Stimulated activated CD8-positive, alpha-beta memory T cell treated with anti-CD3 and anti-CD28 coated beads, Interleukin-2, amount 100 ng/mL, for 1 hour (primary cell): ENCODE data around the gene NMRK2.
"Not testable (repeated sequence)": the region's sequence is repeated elsewhere in the genome, so short reads cannot be mapped to it uniquely, and the experiment has no call there.

Source experiments
- DNase-seq, 2 donors: peaks; one replicate each; pipeline ENCODE4 v3.0.0-alpha.2; 2020; ENCODE audit warnings: low read depth in 2 of 2

Gene NMRK2

DNA sequence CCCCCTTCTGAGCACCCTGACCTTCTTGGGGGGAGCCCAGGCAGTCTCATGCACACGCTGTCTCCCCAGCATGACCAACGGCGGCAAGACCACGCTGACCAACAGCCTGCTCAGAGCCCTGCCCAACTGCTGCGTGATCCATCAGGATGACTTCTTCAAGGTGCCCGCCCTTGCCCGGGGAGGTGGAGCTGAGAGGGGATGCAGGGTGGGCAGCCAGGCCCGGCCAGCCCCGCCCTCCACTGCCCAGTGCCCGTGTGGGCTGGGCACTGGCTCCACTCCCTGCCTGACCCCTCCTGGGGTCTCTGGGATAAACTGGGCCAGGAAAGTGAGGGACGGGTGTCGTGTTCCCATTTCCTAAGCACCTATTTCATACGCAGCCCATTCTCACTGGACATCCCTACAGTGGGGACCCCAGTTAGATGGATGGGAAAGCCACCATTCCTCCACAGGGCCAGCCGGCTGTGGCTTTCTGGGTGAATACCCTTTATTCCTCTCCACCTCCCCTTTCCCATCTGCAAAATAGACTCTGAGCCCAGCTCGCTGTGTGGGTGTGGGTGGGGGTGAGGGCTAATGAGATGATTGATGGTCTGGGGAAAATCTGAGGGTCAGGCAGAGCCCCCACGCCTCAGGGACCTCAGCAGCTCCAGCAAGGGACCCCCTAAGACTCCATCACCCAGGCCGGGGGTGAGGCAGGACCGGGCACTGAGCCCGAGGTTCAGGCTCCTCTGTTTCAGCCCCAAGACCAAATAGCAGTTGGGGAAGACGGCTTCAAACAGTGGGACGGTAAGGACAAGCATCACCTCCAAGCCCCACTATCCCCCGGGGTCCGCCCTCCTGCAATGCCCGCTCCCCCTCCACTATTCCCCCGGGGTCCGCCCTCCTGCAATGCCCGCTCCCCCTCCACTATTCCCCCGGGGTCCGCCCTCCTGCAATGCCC is 3.9 kb downstream of the NMRK2 start:
- no peak for DNase-seq

DNA sequence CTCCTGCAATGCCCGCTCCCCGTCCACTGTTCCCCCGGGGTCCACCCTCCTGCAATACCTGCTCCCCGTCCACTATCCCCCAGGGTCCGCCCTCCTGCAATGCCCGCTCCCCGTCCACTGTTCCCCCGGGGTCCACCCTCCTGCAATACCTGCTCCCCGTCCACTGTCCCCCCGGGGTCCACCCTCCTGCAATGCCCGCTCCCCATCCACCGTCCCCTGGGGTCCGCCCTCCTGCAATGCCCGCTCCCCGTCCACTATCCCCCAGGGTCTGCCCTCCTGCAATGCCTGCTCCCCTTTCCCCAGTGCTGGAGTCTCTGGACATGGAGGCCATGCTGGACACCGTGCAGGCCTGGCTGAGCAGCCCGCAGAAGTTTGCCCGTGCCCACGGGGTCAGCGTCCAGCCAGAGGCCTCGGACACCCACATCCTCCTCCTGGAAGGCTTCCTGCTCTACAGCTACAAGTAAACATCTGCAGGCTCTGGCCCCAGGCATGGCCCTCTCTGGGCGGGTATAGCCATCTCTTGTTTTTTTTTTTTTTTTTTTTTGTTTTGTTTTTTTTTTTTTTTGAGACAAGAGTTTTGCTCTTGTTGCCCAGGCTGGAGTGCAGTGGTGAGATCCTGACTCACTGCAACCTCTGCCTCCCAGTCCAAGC is 5.6 kb downstream of the NMRK2 start:
- not testable (repeated sequence) for DNase-seq

DNA sequence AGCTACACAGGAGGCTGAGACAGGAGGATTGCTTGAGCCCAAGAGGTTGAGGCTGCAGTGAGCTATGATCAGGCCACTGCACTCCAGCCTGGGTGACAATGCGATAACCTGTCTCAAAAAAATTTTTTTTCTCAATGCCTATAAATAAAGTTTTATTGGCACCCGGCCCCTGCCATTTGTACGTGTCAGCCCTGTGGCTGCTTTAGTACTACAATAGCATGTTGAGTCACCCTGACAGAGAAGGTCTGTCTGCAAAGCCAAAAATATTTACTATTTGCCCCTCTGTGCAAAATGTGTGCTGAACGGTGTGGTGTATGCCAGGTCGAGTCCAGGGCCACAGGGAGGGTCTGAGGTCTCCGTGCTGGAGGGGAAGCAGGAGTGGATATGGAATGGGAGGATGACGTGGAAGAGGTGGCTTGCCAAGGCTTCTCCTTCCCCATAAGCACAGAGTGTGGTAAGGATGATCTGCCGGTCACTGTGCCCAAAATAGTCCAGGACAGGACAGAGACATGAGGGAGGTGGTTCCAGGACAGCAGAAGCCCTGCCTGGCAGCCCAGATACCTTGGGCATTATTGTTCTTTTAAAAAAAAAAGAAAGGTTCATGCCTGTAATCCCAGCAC is 10.0 kb downstream of the NMRK2 start:
- no peak for DNase-seq

DNA sequence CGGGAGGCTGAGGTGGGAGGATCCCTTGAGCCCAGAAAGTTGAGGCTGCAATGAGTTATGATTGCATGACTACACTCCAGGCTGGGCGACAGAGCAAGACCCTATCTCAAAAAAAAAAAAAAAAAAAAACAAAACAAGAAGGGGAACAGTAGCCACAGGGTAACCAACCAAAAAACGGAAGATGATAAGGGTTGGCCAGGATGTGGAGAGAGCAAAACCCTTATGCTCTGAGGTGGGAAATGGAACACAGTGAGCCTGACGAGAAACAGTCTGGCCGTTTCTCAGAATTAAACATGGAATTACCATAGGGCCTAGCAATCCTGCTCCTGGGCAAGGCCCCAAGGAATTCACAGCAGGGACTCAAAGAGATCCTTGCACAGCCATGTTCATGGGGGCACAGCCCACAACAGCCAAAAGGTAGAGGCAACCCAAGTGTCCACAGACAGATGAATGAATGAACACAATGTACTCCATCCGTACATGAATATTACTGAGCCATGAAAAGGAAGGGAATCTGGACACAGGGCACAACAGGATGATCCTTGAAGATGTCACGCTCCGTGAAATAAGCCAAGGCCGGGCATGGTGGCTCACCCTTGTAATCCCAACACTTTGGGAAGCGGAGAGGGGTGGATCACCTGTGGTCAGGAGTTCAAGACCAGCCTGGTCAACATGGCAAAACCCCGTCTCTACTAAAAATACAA is 11.3 kb downstream of the NMRK2 start:
- no peak for DNase-seq

DNA sequence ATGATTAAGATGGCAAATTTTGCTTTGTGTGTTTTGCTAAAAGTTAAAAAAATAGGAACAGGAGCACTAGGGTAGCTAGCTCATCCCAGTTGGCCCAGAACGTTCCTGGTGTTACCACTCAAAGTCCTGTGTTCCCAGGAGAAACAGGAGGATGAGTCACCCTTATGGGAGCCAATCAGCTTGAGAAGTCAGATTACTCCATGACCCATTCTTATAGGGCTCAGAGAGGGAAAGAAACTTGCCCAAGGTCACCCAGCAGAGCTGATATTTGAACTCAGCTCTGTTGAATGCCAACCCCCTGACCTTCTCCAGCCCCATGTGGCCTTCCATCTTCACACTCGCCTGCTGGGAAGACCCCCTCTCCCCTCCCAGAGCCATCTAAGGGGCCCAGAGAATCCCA is 13.0 kb downstream of the NMRK2 start:
- DNase-seq = no peak

DNA sequence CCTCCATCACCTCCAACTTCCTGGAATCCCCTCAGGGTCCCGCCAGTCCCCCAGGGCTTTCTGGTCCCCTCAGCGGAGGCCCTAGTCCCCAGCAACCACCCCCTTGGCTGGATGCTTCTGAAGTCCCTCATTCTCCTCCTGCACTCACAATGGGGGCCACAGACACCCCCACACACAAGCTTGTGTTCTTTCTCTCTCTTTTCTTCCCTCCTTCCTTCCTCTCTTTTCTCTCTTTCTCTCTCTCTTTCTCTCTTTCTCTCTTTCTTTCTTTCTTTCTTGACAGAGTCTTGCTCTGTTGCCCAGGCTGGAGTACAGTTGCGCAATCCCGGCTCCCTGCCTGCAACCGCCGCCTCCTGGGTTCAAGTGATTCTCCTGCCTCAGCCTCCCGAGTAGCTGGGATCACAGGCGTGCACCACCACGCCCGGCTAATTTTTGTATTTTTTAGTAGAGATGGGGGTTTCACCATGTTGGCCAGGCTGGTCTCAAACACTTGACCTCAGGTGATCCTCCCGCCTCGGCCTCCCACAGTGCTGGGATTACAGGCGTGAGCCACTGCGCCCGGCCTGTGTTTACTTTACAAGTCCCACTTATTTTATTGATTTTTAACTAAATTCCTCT is 14.6 kb downstream of the NMRK2 start:
- DNase-seq = not testable (repeated sequence)

DNA sequence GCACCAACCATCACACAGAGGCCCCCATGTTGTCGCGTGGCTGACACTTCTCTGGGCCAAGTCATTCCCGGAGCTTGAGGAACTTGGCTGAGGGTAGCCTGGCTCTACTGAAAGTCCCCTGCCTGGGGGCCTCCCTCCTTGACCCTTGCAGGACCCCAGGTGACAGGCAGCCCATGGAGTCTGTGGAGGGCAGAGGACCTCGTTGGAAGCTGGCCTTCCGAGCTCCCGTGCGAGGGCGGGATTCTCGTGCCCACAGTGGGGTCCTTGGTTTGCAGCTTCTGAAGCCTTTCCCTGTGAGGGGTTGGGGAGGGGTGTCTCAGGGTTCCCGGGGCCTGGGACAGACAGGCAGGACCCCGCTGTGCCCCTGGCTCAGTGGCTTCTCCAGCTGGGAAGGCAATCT is 16.4 kb downstream of the NMRK2 start:
- DNase-seq = no peak

DNA sequence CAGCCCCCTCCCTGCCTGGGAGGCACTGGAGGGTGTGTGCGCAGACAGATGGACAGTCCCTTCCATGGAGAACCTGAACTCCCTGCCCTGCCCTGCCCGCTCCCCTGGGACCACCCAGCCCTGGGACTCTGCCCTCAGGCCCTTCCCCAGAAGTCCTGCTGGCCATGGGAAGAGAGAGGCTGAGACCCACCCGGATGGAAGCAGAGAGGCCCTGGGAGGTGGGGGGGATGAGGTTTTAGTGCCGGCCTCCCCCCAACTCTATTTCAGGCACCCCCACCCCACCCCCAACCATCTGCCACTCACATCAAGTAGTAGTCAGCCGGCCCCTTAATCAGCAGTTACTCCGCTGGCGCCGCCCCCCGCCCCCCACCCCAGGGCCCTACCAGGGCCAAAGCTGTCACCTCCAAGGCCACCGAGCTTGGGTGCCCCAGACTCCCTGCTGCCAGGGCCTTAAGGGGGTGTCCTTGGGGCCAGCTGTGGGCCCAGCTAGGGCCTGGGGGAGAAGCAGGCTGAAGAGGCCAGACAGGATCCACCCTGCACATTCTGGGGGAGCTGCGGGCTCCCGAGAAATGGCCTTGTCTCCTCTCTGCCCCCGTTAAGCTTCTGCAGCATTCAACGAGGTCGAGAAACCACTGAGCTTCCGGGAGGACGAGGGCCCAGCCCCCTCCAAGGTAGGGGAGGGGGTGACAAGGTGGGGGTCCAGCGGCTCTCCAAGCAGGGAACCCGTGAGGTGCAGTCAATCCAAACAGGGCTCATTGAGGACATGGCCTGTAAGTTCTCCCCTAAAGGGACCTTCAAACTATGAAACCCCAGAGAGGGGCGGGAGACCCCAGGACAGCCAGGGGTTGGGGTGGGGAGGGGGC is 17.4 kb downstream of the NMRK2 start:
- DNase-seq = no peak

DNA sequence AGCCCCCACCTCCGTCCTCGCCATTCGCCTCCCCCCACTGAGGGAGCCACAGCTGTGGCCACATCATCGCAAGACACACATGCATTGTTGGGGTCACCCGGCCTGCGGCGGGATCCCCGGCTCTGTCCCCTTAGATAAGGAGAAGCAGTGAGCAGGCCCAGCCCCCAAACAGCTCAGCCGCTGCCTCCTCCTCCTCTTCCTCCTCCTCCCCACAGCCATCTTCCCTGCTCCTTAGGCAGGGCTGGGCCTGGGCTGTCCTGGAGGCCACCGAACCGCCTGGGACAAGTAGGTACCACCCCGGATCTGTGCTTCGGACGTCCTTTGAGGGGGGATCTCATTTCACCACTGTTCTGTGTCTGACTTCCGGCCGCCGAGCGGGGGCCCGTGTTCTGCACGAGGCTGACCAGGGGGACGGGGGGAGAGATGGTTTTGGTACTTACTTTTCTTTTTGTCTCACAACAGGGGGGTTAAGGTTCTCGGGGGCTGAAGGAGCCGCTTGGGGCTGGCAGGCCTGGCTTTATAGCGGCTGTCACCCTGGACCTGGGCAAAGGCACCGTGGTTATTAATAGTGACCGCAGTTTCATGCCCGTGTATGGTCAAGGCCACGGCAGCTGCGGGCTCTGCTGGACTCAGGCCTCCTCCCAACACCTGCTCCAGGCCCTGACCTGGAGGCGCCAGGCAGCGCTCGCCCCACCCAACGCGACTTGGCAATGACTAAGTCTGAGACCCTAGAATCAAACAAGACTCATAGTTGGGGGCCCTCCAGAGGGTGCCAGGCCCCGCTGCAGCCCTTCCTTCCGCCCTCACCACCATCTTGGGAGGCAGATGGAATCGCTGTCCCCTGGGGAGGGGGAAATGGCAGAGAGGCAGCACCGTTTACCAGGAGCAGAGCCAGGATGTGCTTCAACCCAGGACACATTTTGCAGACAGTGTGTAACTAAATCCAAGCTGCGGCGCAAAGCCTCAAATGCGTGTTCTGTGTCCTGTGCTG is 18.3 kb downstream of the NMRK2 start:
- no peak for DNase-seq

DNA sequence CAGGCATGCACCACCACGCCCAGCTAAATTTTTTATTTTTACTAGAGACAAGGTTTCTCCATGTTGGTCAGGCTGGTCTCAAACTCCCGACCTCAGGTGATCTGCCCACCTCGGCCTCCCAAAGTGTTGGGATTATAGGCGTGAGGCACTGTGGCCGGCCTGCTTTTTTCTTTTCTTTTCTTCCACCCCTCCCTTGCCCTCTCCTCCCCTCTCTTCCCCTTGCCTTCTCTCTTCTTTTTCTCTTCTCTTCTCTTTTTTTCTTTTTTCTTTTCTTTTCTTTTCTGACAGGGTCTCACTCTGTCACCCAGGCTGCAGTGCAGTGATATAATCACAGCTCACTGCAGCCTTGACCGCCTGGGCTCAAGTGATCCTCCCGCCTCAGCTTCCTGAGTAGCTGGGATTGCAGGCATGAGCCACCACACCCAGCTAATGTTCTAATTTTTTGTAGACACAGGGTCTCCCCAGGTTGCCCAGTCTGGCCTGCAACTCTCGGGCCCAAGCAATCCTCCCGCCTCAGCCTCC is 19.9 kb downstream of the NMRK2 start:
- not testable (repeated sequence) for DNase-seq

DNA sequence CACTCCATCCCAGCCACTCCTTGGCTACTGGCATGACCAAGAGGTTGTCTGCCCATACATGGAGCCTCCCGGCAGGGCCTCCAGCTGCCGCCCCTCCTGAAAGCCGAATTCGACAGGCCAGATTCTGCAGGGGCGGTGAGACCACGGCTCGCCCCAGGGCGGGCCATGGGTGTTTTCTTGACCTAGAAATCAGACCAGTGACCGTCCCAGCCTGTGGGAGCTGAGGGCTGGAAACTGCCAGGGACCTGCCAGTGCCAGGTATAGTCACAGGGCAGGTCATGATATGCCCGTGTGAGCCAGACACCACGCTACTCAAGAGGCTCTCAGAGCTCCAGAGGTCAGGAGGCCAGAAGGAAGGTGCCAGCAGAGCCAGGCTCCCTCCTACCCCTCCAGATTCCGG is 21.2 kb downstream of the NMRK2 start:
- no peak for DNase-seq

DNA sequence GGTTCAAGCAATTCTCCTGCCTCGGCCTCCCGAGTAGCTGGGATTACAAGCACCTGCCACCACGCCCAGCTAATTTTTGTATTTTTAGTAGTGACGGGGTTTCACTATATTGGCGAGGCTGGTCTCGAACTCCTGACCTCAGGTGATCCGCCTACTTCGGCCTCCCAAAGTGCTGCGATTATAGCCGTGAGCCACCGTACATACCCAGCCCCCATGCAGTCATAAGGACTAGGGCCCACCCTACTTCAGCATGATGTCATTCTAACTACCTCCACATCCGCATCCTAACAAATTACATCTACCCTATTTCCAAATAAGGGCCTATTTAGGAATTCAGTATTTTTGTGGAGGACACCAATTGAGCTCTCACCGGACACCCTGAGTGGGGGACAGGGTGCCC is 22.4 kb downstream of the NMRK2 start:
- DNase-seq = not testable (repeated sequence)

DNA sequence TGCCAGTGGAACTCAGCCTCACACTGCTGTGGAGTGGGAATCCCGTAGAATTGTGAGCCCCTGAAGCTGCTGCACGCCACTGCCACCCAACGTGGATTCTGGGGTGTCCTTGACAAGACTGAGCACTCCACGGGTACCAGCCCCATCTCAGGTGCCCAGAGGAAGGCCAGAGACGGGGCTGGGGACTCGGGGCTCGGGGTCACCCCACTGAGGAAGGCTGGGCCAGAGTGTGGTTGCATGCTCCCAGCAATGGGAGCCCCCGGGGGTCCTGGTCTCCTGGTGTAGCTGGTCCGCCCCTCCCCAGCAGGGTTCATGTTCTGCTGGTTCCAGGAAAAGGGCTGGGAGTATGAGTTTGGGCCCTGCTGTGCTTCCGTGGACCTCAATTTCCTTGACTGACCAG is 22.8 kb downstream of the NMRK2 start:
- no peak for DNase-seq

DNA sequence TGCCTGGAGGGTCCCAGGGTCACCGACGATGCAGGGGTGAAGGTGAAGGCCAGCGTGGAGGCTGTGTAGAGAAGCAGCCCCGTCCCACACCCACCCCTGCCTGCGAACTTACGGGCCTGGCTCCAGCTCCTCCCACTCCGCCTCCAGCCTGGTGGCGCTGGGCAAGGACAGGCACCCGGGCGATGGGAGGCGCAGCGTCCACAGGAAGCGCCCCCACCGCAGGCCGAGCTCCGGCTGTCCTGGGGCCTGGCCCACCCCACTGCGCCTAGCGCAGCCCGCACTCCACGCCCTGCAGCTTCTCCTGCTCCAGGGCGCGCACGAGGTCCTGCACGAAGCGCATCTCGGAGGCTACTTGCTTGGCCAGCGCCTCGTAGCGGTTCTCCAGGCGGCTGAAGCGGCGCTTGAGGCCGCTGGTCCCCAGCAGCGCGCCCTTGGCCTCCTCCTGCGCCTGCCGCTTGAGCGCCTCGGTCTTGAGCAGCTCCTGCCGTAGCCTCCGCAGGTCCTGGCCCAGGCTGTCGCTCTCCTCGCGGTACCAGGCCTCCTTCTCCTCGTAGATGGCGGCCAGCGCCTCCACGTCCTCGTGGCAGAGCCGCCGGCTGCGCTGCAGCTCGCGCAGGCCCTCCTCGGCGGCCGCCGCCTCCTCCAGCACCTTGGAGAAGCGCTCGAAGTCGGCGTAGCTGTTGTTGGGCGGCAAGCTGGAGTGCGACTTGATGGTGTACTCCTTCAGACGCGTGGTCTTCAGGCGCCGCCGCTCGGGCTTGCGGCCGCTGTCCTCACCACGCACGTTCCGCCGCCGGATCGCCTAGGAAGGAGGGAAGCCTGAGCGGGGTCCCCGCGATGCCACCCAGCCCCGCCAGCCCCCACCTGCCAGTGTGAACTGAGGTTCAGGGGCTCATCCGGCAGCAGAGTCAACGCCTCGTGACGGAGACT is 26.2 kb downstream of the NMRK2 start:
- DNase-seq = no peak

DNA sequence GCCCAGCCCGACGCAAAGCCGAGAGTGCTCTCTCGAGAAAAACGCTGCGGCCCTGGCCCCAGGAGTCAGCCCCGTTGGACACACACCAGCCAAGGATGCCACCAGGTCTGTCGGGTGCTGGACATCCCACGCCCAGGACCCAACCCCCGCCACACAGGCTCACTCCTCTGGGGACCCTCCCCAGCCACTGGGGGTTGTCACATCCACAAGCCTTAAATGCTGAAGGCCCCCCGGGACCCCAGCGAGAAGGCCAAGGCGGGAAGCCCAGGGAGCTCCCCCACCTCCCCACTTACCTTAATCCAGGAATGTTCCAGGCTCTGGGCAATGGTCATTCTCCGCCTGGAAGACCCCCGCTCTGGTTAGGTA is 26.9 kb downstream of the NMRK2 start:
- no peak for DNase-seq

DNA sequence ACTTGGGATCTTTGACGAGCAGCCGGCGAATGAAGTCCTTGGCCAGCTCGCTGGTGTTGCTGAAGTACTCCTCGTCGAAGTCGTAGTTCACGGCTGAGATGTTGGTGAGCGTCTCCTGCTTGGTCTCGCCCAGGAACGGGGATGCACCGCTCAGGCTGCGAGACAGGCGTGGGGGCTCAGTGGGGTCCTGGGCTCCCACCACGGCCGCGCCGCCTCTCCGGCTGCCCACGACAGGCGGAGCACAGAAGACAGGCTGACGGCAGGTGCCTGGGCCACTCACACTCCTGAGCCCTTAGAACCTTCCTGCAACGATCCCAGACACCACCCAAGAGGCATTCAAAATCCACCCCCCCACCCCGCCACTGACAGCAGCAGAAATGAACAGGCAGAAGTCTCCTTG is 28.1 kb downstream of the NMRK2 start:
- DNase-seq = no peak

DNA sequence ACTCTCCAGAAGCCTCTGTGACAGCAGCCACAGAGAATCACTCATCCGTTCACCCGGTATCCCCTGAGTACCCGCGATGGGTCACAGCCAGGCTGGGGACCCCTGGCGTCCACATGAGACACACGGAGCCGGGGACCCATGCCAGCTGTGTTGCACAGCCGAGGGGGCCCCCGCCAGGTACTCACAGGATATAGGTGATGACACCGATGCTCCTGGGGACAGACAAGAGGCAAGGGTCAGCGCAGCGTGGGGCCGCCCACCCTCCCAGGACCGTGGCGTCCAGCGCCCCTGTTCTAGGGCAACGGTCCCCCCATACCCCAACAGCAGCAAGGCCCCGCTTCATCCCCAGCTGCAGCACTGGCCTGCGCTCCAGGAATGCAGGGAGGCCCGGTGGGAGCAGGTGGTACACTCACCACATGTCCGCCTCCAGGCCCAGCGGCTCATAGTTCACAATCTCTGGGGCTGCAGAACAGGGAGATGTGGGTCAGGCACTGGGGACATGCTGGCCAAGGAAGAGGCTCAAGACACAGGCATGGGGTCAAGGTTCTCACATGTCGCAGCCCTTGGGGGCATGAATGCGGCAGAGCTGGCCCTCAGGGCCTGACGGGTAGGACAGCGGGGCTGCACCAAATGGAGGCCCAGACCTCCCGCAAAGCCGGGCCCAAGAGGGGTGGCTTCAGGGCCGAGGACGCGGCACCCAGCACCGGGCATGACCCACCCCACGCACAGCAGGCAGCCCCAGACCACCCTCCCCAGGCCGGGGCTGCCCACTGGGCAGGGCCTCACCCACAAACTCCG is 30.8 kb downstream of the NMRK2 start:
- DNase-seq = no peak
